Adipose tissue (tissue), 3 donors: Measurements from ENCODE around the gene ZC3H7A. TPM values are rescaled to one million over a fixed set of nuclear protein-coding genes. Genes with fewer than 3 reads are reported as not detected.

Source experiments
- H3K27ac ChIP-seq: one replicate; pipeline ENCODE4 v1.5.1; 2013; ENCODE audit warnings: low read depth, low read length
- WGBS, 3 donors: extraction: QIAGEN DNeasy Blood & Tissue Kit; methylation state at CpG; one replicate each; pipeline ENCODE4 v1.1.7; 2013; 5-methylcytosine and 5-hydroxymethylcytosine counted together
- polyA plus RNA-seq, 3 donors: library from polyadenylated mRNA; stranded (reverse); fragments of 200-250 nt; gene quantifications; one replicate each; pipeline ENCODE4 v1.2.3, GENCODE V29; 2013
- donor health status: healthy with polysubstance abuse.
- donor health status: Bipolar disorder and iron deficiency.
- donor health status: healthy.

Gene ZC3H7A
- polyA plus RNA-seq, 3 donors: 20.9 to 37.1 (median 23.4) TPM

DNA sequence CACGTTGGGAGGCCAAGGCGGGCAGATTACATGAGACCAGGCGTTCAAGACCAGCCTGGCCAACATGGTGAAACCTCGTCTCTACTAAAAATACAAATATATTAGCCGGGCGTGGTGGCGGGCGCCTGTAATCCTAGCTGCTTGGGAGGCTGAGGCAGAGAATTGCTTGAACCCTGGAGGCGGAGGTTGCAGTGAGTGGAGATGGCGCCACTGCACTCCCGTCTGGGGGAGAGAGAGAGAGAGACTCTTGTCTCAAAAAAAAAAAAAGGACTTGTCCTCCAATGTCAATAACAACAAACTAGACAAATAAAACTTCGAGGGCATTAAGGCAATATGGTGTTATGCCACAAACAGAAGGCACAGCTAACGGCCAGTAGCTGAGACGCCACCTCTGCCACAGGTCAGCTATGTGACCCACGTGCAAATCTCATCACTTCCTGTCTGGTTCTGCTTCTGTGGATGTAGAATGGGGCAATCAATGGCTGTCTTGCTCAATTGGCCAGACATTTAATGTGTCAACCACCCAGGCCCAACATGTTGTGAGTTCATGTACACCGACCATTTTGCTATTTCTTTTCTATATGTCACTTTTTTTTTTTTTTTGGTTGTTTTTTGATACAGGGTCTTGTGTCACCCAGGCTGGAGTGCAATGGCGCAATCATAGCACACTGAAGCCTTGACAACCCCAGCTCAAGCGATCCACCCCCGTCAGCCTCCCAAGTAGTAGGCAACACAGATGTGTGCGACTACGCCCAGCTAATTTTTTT, 53.6 kb downstream of the ZC3H7A start:
- WGBS, 3 donors: 30 to 46% (median 37%) methylated on average over 20 to 21 of the region's 21 CpGs
- peak overlapping the region; percentile 81 for H3K27ac ChIP-seq

DNA sequence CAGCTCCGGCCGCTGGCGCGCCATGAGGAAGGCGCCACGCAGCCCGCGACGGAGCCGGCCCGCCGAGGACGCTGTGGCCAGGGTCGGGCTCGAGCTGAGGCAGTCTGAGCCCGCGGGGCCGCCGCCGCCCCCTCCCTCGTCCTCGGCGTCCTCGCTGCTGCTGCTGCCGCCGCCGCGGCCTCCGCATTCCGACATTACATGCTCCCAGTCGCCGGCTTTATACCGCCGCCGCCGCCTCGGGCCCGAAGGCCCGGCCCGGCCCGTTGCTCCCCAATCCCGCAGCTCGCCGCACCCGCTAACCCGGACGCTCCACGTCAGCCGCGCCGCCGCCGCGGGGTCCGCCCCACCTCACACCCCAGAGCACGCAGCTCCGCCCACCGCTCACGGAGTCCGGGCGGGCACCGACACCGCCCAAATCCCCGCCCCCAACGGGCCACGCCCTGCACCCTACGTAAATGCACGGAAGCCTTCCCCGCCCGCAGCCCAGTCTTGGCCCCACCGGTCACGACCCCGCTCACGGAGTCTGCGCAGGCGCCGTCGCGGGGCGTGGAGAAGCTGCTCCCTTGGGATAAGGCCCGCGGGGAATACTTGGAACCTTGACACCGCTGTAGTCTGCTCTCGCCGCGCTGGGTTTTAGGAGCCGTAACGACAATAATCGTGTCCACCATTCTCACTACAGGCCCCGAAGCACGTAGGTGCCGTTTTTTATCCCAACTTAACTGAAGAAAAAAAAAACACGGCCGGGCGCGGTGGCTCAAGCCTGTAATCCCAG, 54.3 kb downstream of the ZC3H7A start, which contains the start of gene TXNDC11:
Gene TXNDC11 (minus strand): TSS at position 322 of the 772 bp plus-strand sequence. CDS start 127 bp downstream, at position 195.
- peak within 1 kb of the TSS; percentile 89 for H3K27ac ChIP-seq
- 0 to 1% (median 0%) methylated on average over 75 to 95 of the region's 96 CpGs for WGBS, 3 donors

DNA sequence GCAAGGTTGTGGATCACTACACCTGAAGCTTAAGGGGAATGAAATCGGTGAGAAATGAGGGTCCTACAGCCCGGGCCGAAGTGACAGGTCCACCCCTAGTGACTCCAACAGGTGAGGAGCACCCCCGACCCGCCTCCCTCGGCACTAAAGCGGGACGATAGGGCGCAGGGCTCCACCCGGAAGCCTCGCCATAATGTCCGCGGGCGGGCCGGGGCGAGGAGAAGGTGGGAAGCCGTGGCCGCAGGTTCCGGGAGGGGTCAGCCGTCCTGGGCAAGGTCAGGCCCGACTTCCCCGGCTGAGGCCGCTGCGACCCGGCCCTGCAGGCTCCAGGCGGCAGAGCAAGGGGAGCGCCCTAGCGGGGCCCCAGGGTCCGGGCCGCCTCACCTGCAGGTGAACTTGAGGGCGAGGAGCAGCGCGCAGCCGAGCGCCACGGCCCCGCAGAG, 54.9 kb downstream of the ZC3H7A start:
- peak overlapping the region; percentile 89 for H3K27ac ChIP-seq
- 0 to 1% (median 0%) methylated on average over 33 to 37 of the region's 37 CpGs for WGBS, 3 donors

DNA sequence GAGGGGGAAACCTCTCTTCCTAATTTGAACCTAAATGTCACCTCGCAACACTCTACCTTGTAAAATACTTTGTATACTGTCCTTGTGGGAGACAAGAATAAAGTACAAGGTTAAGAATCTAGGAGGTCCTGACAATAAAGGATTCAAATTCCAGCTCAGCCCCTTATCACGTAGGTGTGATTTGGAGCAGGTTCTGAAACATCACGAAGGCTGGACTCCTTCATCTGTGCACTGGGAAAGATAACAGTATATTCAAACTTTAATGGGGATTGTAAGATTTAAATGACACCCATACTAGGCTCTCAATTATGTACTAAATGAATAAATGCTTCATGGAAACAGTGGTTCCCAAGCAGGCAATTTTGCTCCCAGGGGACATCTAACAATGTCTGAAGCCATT, 56.5 kb downstream of the ZC3H7A start:
- no peak overlapping the region for H3K27ac ChIP-seq
- whole genome bisulfite sequencing, 3 donors: 25 to 67% (median 67%) methylated on average over 3 of the region's 3 CpGs

DNA sequence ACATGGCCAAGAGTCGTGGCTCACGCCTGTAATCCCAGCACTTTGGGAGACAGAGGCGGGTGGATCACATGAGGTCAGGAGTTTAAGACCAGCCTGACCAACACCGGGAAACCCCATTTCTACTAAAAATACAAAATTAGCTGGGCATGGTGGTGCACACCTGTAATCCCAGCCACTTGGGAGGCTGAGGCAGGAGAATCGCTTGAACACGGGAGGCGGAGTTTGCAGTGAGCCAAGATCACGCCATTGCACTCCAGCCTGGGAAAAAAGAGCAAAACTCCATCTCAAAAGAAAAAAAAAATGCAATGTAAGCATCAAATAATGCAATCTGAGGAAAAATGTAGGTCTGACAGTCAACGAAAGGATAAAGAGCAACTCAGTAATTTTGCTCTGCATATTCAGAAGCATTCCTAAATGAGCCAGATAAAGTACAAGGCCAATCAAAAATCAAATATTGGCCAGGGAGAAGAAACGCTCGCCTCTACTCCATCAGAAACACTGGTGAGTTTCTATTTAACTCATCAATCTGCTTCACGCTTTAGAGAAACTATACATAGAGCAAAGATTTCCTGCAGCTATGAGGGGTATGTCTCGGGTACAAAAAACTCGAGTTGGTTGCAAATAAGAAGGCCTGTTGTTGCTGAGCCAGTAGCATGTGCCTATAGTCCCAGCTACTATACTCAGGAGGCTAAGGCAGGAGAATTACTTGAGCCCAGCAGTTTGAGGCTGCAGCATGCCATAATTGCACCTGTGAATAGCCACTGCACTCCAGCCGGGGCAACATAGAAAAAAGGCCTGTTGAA, 58.1 kb downstream of the ZC3H7A start:
- WGBS, 3 donors: 58 to 90% (median 87%) methylated on average over 15 of the region's 15 CpGs
- H3K27ac ChIP-seq: no peak overlapping the region

DNA sequence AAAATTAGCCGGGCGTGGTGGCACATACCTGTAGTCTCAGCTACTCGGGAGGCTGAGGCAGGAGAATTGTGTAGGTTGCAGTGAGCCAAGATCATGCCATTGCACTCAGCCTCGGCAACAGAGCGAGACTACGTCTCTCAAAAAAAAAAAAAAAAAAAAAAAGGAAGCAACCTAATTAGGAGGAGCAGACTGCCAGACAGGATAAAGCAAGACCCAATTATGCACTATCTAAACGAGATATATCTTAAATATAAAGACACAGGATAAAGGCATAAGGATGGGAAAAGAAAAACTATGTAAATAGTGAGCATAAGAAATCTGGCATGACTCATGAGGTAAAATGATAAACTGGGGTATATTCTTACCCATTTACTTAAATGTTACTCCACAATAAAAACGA, 59.3 kb downstream of the ZC3H7A start:
- 52 to 69% (median 64%) methylated on average over 8 of the region's 8 CpGs for WGBS, 3 donors

DNA sequence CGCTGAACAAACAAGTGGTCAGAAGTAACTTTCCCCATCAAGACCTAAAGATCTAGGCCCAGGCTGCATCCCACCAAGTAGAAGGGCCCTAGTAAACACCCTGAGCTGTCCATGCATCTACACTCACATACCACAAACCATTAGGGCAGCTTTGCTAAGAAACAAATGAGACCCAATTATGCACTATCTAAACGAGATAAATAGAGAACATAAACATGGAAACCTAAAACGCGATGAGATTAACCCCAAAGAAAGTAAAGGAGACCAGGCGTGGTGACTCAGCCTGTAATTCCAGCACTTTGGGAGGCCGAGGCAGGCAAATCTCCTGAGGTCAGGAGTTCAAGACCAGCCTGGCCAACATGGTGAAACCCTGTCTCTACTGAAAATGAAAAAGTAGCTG, 60.2 kb downstream of the ZC3H7A start:
- no peak overlapping the region for H3K27ac ChIP-seq
- WGBS, 3 donors: 47 to 89% (median 85%) methylated on average over 6 of the region's 6 CpGs

More for the DNA sequence above, 59.3 kb downstream of the ZC3H7A start:
- no peak overlapping the region for H3K27ac ChIP-seq

DNA sequence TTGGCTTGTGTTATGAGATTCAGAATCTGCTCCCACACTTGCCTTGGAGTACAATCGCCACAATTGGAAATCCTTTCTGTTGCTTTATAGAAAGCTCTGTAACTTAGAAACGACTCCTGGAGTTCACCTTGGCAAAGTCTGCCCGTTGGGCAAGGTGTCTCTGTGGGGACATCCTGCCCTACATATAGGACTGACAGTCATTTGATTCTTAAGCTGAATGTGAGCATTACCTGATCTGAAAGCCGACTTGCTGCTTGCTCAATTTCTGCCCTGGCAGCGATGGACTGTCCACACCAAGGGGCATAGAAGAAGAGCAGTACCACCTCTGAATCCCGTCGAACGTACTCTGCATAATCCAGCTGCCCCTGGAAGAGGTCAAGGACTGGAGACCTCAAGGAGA, 61.3 kb downstream of the ZC3H7A start:
- no peak overlapping the region for H3K27ac ChIP-seq
- 38 to 88% (median 87%) methylated on average over 8 of the region's 8 CpGs for WGBS, 3 donors

DNA sequence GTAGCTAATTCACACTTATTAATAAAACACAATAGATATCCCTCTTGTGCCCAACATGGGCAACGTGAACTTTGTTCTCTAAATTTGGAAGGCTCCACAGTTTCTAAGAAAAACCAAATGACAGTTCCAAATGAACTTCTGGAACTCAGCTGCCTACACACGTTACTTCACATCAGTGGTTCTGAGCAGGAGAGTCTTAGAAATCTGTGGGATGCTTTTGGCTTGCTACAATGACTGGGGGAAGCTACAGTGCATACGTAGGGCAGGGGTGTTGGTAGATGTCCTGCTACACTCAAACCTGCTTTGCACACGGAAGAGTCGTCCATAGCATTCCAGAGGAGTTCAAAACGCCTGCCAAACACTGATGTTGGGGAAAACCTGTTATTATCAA, 62.4 kb downstream of the ZC3H7A start:
- H3K27ac ChIP-seq: no peak overlapping the region
- WGBS, 3 donors: 31 to 64% (median 64%) methylated on average over 6 of the region's 6 CpGs

DNA sequence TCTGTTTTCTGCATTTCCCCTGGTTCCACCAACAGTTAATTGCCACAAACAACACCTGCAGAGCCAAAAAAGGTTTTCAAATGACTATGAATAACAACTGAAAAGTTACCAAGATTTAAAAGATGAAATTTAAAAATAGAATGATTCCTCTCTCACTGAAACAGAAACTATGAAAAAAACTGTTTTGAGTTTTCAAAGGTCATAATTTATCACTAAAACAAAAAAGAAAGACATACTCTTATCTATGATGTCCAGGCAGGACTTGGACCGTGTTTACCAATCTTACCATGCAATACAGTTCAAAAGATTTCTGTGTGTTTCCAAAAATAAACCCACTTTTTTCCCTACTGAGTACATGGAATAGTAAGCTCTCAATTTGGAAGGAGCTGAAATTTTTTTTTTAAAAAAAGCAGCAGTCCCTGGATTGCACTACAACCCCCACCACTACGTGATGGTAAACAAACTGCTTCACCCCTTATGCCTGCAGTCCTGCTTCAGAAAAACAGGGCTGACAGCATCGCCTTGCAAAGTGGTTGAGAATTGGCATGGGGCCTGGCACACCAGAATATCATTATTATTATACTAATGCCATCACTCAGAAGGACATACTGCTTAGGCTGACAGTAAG, 62.9 kb downstream of the ZC3H7A start:
- no peak overlapping the region for H3K27ac ChIP-seq
- WGBS, 3 donors: 19 to 52% (median 51%) methylated on average over 3 of the region's 3 CpGs

DNA sequence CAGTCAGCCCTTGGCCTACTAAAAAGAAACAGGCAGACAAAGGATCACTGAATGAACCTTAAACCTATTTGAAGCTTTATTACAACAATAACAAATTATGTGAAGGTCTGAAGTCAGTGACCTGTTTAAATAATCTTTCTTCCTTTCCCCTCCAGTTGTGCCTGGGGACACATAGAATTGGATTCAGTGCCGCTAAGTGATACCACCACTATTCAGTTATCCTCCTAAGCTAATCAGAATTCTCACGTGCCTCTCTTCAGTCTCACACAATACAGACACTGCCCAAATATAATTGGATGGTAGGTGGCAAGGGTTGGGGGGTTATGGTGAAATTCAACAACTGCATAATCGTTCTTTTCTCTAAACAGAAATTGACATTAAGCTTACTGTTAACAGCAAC, 65.8 kb downstream of the ZC3H7A start:
- H3K27ac ChIP-seq: no peak overlapping the region
- WGBS, 3 donors: 52 to 85% (median 77%) methylated on average over 3 of the region's 3 CpGs

DNA sequence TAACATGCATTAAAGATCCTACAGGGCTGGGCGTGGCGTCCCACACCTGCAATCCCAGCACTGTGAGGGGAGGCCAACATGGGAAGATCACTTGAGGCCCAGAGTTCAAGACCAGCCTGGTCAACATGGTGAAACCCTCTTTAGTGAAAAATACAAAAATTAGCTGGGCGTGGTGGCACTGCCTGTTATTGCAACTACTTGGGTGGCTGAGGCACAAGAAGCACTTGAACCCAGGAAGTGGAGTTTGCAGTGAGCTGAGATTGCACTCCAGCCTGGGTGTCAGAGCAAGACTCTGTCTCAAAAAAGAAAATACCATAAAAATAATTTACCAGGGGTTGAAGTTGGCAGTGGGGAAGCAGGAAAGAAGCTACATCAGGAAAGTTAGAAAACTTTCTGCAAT, 67.3 kb downstream of the ZC3H7A start:
- no peak overlapping the region for H3K27ac ChIP-seq
- WGBS, 3 donors: 92 to 96% (median 93%) methylated on average over 3 of the region's 3 CpGs

DNA sequence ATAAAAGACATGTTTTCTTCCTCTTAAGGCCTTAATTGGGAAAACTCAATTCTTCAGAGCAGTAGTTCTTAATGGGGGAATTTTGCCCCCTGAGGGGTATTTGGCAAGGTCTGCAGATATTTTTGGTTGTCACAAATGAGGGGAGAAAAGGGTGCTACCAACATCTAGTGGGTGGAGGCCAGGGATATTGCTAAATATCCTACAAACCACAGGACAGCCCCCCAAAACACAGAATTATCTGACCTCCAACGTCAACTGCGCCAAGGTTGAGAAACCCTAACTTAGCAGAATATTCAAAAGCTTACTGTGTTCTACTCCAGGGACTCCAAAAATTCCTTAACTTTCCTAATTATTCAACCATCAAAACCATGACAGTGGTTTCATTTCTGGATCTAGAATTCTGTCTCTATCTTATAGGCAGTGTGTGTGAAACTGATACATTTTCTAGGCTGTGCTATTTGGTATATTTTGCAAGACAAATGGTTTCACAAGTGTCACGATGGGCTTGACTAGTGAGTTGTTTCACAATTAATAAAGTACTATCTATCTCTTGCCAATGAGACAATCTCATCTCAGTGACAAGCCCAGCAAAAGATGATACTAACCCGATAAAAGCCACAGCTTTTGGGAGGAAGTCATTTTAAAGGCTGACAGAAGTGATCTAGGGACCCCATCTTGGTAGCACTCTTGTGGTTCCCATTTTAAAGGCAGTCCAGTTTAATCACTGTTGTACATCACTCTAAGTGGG, 69.1 kb downstream of the ZC3H7A start:
- 45 to 81% (median 56%) methylated on average over 4 of the region's 4 CpGs for whole genome bisulfite sequencing, 3 donors
- H3K27ac ChIP-seq: no peak overlapping the region

DNA sequence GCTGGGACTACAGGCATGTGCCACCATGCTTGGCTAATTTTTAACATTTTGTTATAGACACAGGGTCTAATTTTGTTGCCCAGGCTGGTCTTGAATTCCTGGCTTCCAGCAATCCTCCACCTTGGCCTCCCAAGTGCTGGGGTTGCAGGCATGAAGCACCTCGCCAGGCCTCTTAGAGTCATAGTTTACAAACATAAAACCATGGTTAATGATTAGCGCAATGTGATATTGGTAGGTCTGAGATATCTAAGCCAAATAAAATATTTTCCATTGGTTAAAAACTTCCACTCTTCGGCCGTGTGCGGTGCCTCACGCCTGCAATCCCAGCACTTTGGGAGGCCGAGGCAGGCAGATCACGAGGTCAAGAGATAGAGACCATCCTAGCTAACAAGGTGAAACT, 71.0 kb downstream of the ZC3H7A start:
- H3K27ac ChIP-seq: no peak overlapping the region
- WGBS, 3 donors: 34 to 98% (median 72%) methylated on average over 8 of the region's 8 CpGs

DNA sequence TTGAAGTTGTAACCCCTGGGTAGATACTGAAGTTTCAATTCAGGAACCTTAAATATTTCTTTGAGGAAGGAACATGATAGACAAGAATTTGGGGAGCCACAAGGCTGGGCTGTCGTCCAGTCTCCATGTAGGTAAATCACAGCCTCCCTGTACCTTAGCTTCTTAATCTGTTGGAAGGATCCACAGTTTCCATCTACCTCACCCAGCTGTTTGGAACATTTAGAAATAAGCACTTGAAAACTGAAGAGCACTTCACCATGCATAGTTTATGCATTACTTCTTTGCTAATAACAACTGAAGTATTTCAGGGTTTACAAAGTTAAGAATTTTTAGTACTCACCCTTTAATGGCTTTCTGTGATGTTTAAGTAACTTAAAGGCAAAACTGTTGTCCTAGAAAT, 71.6 kb downstream of the ZC3H7A start:
- H3K27ac ChIP-seq: no peak overlapping the region
- WGBS, 3 donors: 40 to 81% (median 65%) methylated on average over 1 of the region's 1 CpG

DNA sequence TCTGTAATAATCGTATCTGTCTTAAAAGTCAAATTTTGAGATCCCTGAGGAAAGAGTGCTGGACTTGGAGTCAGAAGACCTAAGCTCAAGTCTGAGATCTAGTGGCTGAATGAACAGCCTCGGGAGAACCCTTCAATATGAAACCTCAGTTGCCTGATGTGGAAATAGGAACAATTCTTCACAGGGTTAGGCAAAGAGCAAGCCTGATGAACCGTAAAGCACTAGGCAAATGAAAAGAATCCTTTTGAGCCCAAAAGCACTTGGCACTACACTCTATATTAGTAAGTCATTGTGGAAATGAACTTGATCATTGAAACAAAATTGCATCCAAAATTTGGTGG, 74.6 kb downstream of the ZC3H7A start:
- 56 to 64% (median 63%) methylated on average over 3 of the region's 3 CpGs for WGBS, 3 donors
- H3K27ac ChIP-seq: no peak overlapping the region

DNA sequence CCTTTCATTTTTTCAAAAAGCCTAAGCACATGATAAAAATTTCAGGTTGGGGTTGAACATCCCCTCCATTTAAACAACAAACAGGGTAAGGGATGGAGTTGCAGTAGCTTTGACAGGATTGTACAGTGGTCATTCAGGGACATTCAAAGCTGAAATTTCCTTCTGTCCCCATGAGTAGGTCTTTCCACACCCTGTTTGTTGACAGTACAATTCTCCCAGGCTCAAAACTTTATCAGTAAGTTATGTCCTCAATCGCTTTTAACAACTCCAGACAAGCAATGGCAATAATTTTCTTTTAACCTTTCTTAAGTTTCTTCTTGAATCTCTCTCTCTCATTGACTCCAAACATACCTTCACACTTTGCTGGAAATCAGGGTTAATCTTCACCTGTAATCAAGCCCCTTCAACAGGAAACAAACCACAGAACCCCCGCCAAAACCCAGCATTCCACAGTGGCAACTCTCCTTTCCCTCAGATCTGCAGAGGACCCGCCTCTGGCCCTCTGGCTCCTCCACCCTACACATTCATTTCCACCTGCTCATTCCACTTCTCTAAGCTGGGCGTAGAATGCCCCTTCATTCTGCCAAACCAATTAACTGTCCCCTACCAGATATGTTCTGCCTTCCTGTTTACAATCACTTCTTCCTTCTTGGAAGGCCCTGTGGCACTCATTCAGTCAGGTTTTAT, 75.1 kb downstream of the ZC3H7A start:
- no peak overlapping the region for H3K27ac ChIP-seq
- WGBS, 3 donors: 38 to 75% (median 73%) methylated on average over 4 of the region's 4 CpGs
